K562 (cell line): ENCODE measurements around the gene PTGFR. TPM values are rescaled to one million over a fixed set of nuclear protein-coding genes. Genes with fewer than 3 reads are reported as not detected.

Experiments used
- ATAC-seq: fragments of 200-7000 bp; cut with Tn5 transposase; 3 replicates; pipeline ENCODE4 v1.9.1; 2020; ENCODE audit warnings: moderate library complexity
- BruUV-seq: library from RNA; stranded (reverse); fragments of 400-500 nt; replicated peaks from 2 replicates; lab custom pipeline; 2021; lab: Mats Ljungman, UMichigan
- CTCF ChIA-PET: fragments of 300-600 bp; formaldehyde crosslinking; extraction: SDS; loops from one replicate; lab custom pipeline; 2021; ENCODE audit warnings: low intra/inter-chr PET ratio; lab: Yijun Ruan, JAX
- POLR2A ChIA-PET: fragments of 300-600, 350-650 bp; sonication (Branson Sonifier 250); formaldehyde crosslinking; extraction: SDS; loops from one replicate; lab custom pipeline; 2021; ENCODE audit warnings: antibody characterized with exemption, inconsistent platforms; lab: Yijun Ruan, JAX
- DNase-seq, 4 experiments: peaks; one replicate each; pipeline versions ENCODE4 v3.0.0 to v3.0.0-alpha.2; 2011 to 2018; ENCODE audit warnings: low spot score in 3 of 4, mixed read lengths in 3 of 4; ENCODE audit errors: extremely low read depth in 1 of 4
- FAIRE-seq: peaks from 2 replicates; lab custom pipeline; 2011; peaks lifted over from hg19 to GRCh38; lab: Jason Lieb, UNC
- H2AFZ ChIP-seq: 2 replicates; pipeline ENCODE4 v1.6.0; 2011; ENCODE audit warnings: low read depth, low read length, control low read depth, inconsistent platforms
- H3K27ac ChIP-seq: fragments of 200-600 bp; 3 replicates; pipeline ENCODE4 v1.8.0; 2011; ENCODE audit warnings: low read depth, mild to moderate bottlenecking, control low read depth, inconsistent platforms, low read length, moderate library complexity, mixed read lengths; ENCODE audit errors: extremely low read depth
- H3K27me3 ChIP-seq, 2 experiments: fragments of 300-600 bp in 1 of 2; 2 replicates in 1 of 2; 3 replicates in 1 of 2; pipeline versions ENCODE4 v1.6.0 to v1.8.0; 2011; ENCODE audit warnings: inconsistent platforms in 2 of 2, low read length in 2 of 2, mild to moderate bottlenecking in 1 of 2, mixed read lengths in 1 of 2, moderate library complexity in 1 of 2; ENCODE audit not compliant: control insufficient read depth in 2 of 2, insufficient read depth in 2 of 2
- H3K36me3 ChIP-seq: fragments of 300-600 bp; 3 replicates; pipeline ENCODE4 v1.8.0; 2011; ENCODE audit warnings: mild to moderate bottlenecking, low read length, inconsistent platforms; ENCODE audit not compliant: control insufficient read depth, insufficient read depth
- H3K4me1 ChIP-seq, 2 experiments: fragments of 200-600 bp in 1 of 2; replicated peaks in 1 of 2; 2 replicates in 1 of 2; 3 replicates in 1 of 2; pipeline versions ENCODE4 v1.5.1 to v1.8.0; 2011; ENCODE audit warnings: inconsistent platforms in 2 of 2, low read length in 2 of 2, mild to moderate bottlenecking in 1 of 2, mixed read lengths in 1 of 2, moderate library complexity in 1 of 2; ENCODE audit not compliant: control insufficient read depth in 2 of 2, insufficient read depth in 2 of 2
- H3K4me2 ChIP-seq: 2 replicates; pipeline ENCODE4 v1.6.1; 2011; ENCODE audit warnings: low read length, control low read depth, inconsistent platforms, mixed read lengths; ENCODE audit not compliant: insufficient read depth
- H3K4me3 ChIP-seq: fragments of 200-600 bp; sonication (generic), shearing (Covaris generic); 2 replicates; pipeline ENCODE4 v1.5.1; 2016; ENCODE audit warnings: control low read depth, inconsistent platforms
- H3K79me2 ChIP-seq: fragments of 200-600 bp; 3 replicates; pipeline ENCODE4 v1.8.0; 2011; ENCODE audit warnings: low read length, inconsistent platforms; ENCODE audit not compliant: control insufficient read depth, insufficient read depth
- H3K9ac ChIP-seq, 2 experiments: 2 replicates each; pipeline versions ENCODE4 v1.6.0 to v1.6.1; 2011; ENCODE audit warnings: low read depth in 2 of 2, low read length in 2 of 2, control low read depth in 1 of 2, inconsistent platforms in 1 of 2, mild to moderate bottlenecking in 1 of 2, mixed read lengths in 1 of 2; ENCODE audit not compliant: insufficient read depth in 1 of 2
- H3K9me1 ChIP-seq: one replicate; pipeline ENCODE4 v1.6.0; 2011; ENCODE audit warnings: inconsistent platforms, mild to moderate bottlenecking, low read length, moderate library complexity; ENCODE audit not compliant: control insufficient read depth, insufficient read depth
- H3K9me3 ChIP-seq: replicated peaks from 2 replicates; pipeline ENCODE4 v1.5.1; 2011; ENCODE audit warnings: low read depth, low read length, inconsistent platforms; ENCODE audit not compliant: control insufficient read depth, insufficient read depth
- H4K20me1 ChIP-seq: replicated peaks from 2 replicates; pipeline ENCODE4 v1.6.1; 2011; ENCODE audit warnings: low read length, inconsistent platforms, mixed read lengths; ENCODE audit not compliant: control insufficient read depth, insufficient read depth
- GTF3C2 ChIP-seq: IDR thresholded peaks from 3 replicates; pipeline ENCODE4 v1.6.1; 2011; ENCODE audit warnings: borderline replicate concordance, mild to moderate bottlenecking, moderate library complexity; ENCODE audit not compliant: insufficient read length; ENCODE audit errors: extremely low read depth
- NRF1 ChIP-seq, 2 experiments: fragments of 450-650 bp; IDR thresholded peaks in 1 of 2; conservative IDR thresholded peaks in 1 of 2; 2 replicates each; pipeline ENCODE4 v1.6.1; 2014; ENCODE audit warnings: mild to moderate bottlenecking in 2 of 2
- RBM15 ChIP-seq: fragments of 200-400 bp; formaldehyde crosslinking; IDR thresholded peaks from 2 replicates; pipeline ENCODE4 v1.6.1; 2018; ENCODE audit warnings: mild to moderate bottlenecking, low read length, moderate library complexity; ENCODE audit not compliant: insufficient read depth
- SFPQ ChIP-seq: fragments of 200-400 bp; formaldehyde crosslinking; IDR thresholded peaks from 2 replicates; pipeline ENCODE4 v1.6.1; 2017; ENCODE audit warnings: mild to moderate bottlenecking, low read depth, low read length, moderate library complexity
- STAT6 ChIP-seq: sonication (generic); formaldehyde crosslinking; IDR thresholded peaks from 2 replicates; pipeline ENCODE4 v1.8.1; 2023; ENCODE audit warnings: mild to moderate bottlenecking, missing genetic modification reagents
- ZNF12 ChIP-seq: sonication (generic); formaldehyde crosslinking; IDR thresholded peaks from 2 replicates; pipeline ENCODE4 v1.4.0; 2020; ENCODE audit warnings: mild to moderate bottlenecking, missing genetic modification reagents
- ZNF699 ChIP-seq: fragments of 250-450 bp; sonication (Bioruptor Pico); IDR thresholded peaks from 2 replicates; pipeline ENCODE4 v1.8.0; 2021; ENCODE audit warnings: mild to moderate bottlenecking, moderate library complexity; ENCODE audit not compliant: insufficient replicate concordance
- in situ Hi-C: fragments of 300-500 bp; cut with MboI; formaldehyde crosslinking; loops from 4 replicates; pipeline ENCODE4 v1.15.0; 2018; ENCODE audit warnings: inconsistent platforms, mixed read lengths
- intact Hi-C: fragments of 100-400 bp; cut with micrococcal nuclease; formaldehyde crosslinking; loops from 2 replicates; pipeline ENCODE4 v1.14.2; 2022
- polyA plus RNA-seq, 8 experiments: library from polyadenylated mRNA; depleted of rRNA in 4 of 8; stranded (reverse) in 5 of 8; unstranded in 3 of 8; fragments of >200 nt; fragmentation: Nextera tagmentation in 2 of 8; fragmentation: Illumina TruSeq in 1 of 8; extraction: Ambion mirVana in 2 of 8; extraction: Trizol in 1 of 8; gene quantifications; 2 replicates each; pipeline versions ENCODE4 v1.2.1 to v1.2.3, GENCODE V29; 2011 to 2014; ENCODE audit warnings: inconsistent platforms in 1 of 8, missing spikeins in 1 of 8
- total RNA-seq, 7 experiments: library from RNA; depleted of rRNA in 6 of 7; stranded (reverse); fragments of >200 nt in 6 of 7; fragmentation: Illumina TruSeq in 2 of 7; extraction: Trizol in 2 of 7; gene quantifications; 2 replicates each; pipeline versions ENCODE4 v1.2.1 to v1.2.3, GENCODE V29; 2011 to 2021; ENCODE audit warnings: low replicate concordance in 1 of 7
- TF ChIP-seq, protein P1 (sequence below), 2 experiments: IDR thresholded peaks; 2 replicates each; pipeline ENCODE4 v1.6.1; 2012; ENCODE audit warnings: improper control_type of control experiment in 2 of 2, low read depth in 2 of 2, low read length in 2 of 2, borderline replicate concordance in 1 of 2

PTGFR gene
- total and polyA plus RNA-seq, 9 of the 15 experiments (the other 6 are each of a cell fraction or from before 2014, with no cell fraction given) = 0.04 TPM; not detected in 8

GRCh38 chr1:78472851-78473496 lies 17.8 kb upstream of the PTGFR start (continued):
- TF ChIP-seq STAT6 (CRISPR knock-in tag) (no peak), ZNF699 (CRISPR knock-in tag) (no peak), RBM15 (no peak), ZNF12 (no peak)

- Histone ChIP-seq H3K36me3 (no peaks in the 10 kb centered on the region), H3K79me2 (no peaks in the 10 kb centered on the region), H3K4me1 (no peaks in the 10 kb centered on the region), H3K9ac (no peak overlapping the region), H3K27ac (no peak overlapping the region), H3K4me3 (no peak overlapping the region), H4K20me1 (no peaks in the 10 kb centered on the region), H3K4me2 (no peak overlapping the region), H2AFZ (no peak overlapping the region), H3K9me1 (no peaks in the 10 kb centered on the region), H3K27me3 (no peaks in the 10 kb centered on the region), H3K9me3 (no peaks in the 10 kb centered on the region; the same call in 1 of the 2 replicates)
- intact Hi-C loops = no loop called here
- in situ Hi-C loops = no loop called here
- ChIA-PET CTCF (no interaction called here), POLR2A (no interaction called here)
- no peak for FAIRE-seq
- no peak for ATAC-seq
- BruUV-seq = no TSS peak
- no peak for DNase-seq
- TF ChIP-seq SFPQ = no peak
- TF ChIP-seq, protein P1, sequence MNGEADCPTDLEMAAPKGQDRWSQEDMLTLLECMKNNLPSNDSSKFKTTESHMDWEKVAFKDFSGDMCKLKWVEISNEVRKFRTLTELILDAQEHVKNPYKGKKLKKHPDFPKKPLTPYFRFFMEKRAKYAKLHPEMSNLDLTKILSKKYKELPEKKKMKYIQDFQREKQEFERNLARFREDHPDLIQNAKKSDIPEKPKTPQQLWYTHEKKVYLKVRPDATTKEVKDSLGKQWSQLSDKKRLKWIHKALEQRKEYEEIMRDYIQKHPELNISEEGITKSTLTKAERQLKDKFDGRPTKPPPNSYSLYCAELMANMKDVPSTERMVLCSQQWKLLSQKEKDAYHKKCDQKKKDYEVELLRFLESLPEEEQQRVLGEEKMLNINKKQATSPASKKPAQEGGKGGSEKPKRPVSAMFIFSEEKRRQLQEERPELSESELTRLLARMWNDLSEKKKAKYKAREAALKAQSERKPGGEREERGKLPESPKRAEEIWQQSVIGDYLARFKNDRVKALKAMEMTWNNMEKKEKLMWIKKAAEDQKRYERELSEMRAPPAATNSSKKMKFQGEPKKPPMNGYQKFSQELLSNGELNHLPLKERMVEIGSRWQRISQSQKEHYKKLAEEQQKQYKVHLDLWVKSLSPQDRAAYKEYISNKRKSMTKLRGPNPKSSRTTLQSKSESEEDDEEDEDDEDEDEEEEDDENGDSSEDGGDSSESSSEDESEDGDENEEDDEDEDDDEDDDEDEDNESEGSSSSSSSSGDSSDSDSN (IDR thresholded peaks at IDR 0.05; ENCODE audit: borderline replicate concordance in 1 of 2, low read depth in 2 of 2, low read length in 2 of 2) = no peak
- no peak for TF ChIP-seq NRF1 (conservative IDR thresholded peaks at IDR 0.05 in 1 of 2, IDR thresholded peaks at IDR 0.05 in 1 of 2)
- no peak for TF ChIP-seq GTF3C2
These were observed 16.7 kb upstream of the PTGFR start for GRCh38 chr1:78474092-78474491.
